HG02938 (cell line): ENCODE measurements around the gene TFB2M.
"Not testable (repeated sequence)": the region's sequence is repeated elsewhere in the genome, so short reads cannot be mapped to it uniquely, and the experiment has no call there.

Source experiments
- ATAC-seq: cut with Tn5 transposase; IDR thresholded peaks from one replicate; pipeline ENCODE4 v1.9.1; 2021; ENCODE audit warnings: mild to moderate bottlenecking, moderate library complexity; ENCODE audit not compliant: unreplicated experiment

The TFB2M gene

DNA sequence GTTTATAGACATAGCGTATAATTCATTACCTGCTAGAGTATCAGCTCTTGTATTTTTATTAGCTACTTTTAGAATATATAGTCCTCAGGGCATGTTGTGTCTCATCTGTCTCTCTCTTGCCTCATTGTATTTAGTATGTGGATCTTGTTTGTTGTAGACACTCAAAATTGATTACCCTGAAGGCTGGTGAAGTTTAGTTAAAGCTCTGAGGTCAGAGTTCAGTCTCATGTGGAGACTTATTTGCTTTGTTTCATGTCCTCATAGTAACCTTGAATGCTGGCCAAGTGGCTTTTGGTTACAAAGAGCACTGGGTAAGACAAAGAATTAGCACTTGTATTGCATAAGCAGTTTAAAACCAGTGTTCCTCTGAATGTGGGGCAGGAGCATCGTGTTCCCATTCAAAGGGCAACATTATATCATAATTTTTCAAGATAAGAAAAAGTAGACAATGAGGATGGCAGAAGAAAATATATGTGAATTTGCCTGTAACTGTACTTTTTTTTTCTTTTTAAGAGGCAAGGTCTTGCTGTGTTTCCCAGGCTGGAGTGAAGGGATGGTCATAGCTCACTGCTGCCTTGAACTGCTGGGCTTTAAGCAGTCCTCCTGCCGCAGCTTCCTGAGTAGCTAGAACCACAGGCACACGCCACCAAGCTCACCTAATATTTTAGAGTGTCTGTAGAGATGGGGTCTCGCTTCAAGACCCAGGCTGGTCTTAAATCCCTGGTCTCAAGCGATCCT is 17.6 kb upstream of the TFB2M start:
- ATAC-seq = no peak

- ATAC-seq = no peak
Measured at GRCh38 chr1:246583056-246583440, 17.0 kb upstream of the TFB2M start.

- no peak for ATAC-seq
Measured at GRCh38 chr1:246582301-246583055, 16.4 kb upstream of the TFB2M start.

DNA sequence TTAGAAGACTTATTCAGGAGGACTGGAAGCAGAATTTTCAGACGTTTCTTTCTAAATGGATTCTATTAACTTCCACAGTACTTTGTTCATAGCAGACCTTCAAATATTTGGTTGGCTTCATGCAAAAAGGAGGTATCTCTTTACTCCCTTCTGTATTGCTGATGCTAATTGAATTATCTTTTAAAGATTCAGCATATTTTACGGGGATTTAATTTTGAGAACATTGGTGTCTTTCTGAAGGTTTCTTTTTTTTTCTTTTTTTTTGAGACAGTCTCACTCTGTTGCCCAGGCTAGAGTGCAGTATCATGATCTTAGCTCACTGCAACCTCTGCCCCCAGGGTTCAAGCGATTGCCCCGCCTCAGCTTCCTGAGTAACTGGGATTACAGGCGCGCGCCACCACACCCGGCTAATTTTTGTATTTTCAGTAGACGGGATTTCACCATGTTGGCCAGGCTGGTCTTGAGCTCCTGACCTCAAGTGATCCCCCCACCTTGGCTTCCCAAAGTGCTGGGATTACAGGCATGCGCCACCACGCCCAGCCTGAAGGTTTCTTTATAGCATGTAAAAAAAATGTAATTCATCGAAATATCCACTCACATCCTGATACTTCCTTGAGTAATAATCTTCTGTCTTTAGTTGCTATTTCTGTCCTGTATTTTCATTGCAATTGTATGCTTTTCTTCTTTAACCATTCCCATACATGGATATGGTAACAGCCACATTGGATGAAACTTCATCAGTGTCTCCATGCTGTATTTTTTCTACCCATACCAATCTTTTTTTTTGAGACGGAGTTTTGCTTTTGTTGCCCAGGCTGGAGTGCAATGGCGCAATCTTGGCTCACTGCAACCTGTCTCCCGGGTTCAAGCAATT is 14.7 kb upstream of the TFB2M start:
- no peak for ATAC-seq

GRCh38 chr1:246579818-246580217 is 13.8 kb upstream of the TFB2M start:
- ATAC-seq = peak; percentile 78

GRCh38 chr1:246577720-246578106 is 11.7 kb upstream of the TFB2M start:
- ATAC-seq = no peak

GRCh38 chr1:246577082-246577719 is 11.1 kb upstream of the TFB2M start:
- no peak for ATAC-seq

GRCh38 chr1:246576709-246577032 is 10.6 kb upstream of the TFB2M start:
- no peak for ATAC-seq

DNA sequence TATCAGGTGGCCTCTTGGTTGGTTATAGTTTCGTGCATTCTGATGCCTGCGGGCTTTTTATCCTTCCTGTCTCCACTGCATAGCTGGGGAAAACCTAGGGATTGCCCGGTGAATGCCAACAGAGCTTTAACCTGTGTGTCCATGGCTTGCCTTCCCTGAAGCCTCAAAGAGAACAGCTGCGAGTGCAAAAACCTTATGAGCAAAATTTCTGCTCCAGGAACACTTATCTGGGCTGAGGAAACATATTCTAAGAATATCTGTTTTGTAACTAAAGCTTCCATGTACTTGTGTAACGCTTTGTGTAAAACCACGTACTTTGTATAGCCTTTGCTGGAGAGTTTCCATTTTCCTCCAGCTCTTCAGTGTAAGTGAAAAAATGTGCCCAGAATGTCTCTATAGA is 7.4 kb upstream of the TFB2M start:
- no peak for ATAC-seq

DNA sequence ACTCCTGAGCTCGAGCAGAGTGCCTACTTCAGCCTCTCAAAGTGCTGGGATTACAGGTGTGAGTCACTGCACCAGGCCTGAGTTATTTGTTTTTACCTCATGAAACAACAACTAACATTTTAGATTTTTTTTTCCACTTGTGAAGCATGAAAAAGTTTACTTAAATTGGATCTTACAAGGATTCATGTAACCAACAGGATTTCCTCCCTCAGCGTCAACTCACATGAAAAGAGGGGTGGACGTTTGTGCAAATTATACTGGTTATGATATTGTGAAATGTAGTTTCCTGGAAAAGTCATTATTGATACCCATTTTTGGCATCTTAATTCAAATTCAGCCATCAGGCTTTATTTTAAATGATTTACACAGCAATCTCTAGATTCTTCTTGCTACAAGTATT is 6.7 kb upstream of the TFB2M start:
- no peak for ATAC-seq

GRCh38 chr1:246571953-246572352 is 5.9 kb upstream of the TFB2M start:
- no peak for ATAC-seq

DNA sequence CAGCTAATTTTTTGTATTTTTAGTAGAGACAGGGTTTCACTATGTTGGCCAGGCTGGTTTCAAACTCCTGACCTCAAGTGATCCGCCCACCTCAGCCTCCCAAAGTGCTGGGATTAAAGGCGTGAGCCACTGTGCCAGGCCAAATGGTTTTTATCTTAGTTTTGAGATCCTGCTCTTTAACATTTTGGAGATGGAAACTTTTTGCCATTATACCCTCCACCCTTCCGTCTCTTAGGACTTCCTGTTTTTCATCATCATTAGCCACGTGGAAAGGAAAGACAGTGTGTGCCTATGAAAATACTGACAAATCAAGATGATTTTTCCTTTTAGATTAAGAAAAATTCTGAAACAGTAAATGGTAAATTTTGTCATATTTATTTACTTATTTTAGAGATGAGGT is 5.2 kb upstream of the TFB2M start:
- ATAC-seq = not testable (repeated sequence)

- ATAC-seq = no peak
Measured at GRCh38 chr1:246569248-246570238, 3.5 kb upstream of the TFB2M start.

GRCh38 chr1:246567646-246568235 is 1.7 kb upstream of the TFB2M start:
- no peak for ATAC-seq

DNA sequence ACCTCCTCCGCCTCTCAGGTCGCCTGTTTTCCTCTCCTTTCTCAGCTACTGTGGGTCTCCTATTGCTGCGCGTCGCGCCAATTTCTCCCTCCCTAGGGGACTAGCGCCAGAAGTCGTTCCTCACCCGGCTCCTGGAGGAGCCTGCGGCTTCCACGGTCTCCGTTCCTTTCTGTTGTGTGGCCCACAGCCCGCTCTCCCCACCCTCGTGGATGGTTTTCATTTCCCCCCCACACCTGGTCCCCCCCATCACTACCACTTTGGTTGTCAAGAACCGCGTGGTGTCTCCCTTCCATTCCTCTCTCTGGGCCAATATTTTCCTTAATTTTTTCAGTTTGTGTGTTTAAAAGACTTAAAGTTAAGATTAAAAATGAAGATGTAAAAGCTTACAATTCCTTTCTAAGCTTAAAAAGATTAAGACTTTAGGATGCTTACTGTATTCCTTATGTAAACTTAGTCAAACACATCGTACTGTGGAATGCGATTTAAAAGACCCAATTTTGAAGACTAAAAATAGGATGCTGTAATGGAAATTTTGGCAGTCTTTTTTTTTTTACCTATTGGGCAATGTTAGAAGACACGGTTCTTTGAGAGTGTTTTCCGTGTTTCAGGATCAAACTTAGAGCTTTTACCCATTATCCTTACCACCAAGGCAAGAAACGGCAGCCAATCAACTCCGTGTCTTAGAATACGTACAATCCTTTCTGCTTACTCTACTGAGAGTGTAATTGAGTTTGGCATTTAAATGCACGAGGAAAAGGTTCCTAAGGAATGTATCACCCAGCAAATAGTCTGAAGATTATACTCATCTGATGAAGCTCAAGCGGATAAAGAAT is 968 bp upstream of the TFB2M start:
- ATAC-seq = peak; percentile 16

DNA sequence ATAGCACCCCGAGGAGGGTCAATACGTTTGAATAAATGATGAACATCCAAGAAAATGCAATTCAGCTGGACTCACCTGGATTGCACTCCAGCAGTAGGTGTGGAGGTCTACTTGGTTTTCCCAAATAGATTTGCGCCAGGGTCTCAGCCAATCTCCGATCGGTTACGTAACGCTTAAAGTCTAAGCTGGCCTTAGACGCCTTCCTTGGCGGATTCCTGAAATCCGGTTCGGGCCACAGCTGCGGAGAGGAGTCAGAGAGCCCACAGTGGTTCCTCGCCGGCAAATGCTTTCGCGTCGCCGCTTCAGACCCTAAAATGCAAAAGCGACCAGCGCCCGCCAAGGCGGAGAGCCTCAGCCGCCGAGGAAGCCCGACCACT is 322 bp downstream of the TFB2M start:
- ATAC-seq = peak; percentile 0

GRCh38 chr1:246564839-246565750 is 966 bp downstream of the TFB2M start:
- no peak for ATAC-seq

GRCh38 chr1:246560833-246561232 is 5.2 kb downstream of the TFB2M start:
- not testable (repeated sequence) for ATAC-seq
